A673 (cell line): ENCODE measurements around the gene IGF2BP1. TPM values are rescaled to one million over a fixed set of nuclear protein-coding genes. Genes with fewer than 3 reads are reported as not detected.
A peak's percentile ranks its signal among the peaks of the same experiment; 100 is the strongest.

Experiments
- BruUV-seq: library from RNA; stranded (reverse); fragments of 400-500 nt; replicated peaks from 2 replicates; lab custom pipeline; 2021; lab: Mats Ljungman, UMichigan
- CTCF ChIA-PET: fragments of 300-600 bp; sonication (Branson Sonifier 250); formaldehyde crosslinking; loops from one replicate; lab custom pipeline; 2022; ENCODE audit warnings: antibody characterized with exemption; lab: Charles Lee
- POLR2A ChIA-PET: fragments of 300-600 bp; sonication (Branson Sonifier 250); formaldehyde crosslinking; loops from one replicate; lab custom pipeline; 2022; ENCODE audit warnings: antibody characterized with exemption; ENCODE audit not compliant: low non-redundant PET; lab: Charles Lee
- DNase-seq: peaks from one replicate; pipeline ENCODE4 v3.0.0-alpha.2; 2015; ENCODE audit warnings: low spot score
- H3K27ac ChIP-seq: fragments of 200-600 bp; sonication (generic); 2 replicates; pipeline ENCODE4 v1.5.1; 2016; ENCODE audit warnings: mixed run types, low read depth, mild to moderate bottlenecking, mixed read lengths, antibody characterized with exemption, low read length; ENCODE audit not compliant: poor library complexity, severe bottlenecking
- H3K27me3 ChIP-seq: fragments of 200-600 bp; sonication (generic); replicated peaks from 2 replicates; pipeline ENCODE4 v1.6.1; 2017; ENCODE audit warnings: mixed run types, low read depth, mild to moderate bottlenecking, mixed read lengths, antibody characterized with exemption, low read length; ENCODE audit not compliant: insufficient read depth, poor library complexity
- H3K36me3 ChIP-seq: fragments of 200-600 bp; sonication (generic); 2 replicates; pipeline ENCODE4 v1.6.1; 2016; ENCODE audit warnings: mixed run types, mild to moderate bottlenecking, mixed read lengths, antibody characterized with exemption, low read length; ENCODE audit not compliant: insufficient read depth, poor library complexity, severe bottlenecking
- H3K4me1 ChIP-seq: fragments of 200-600 bp; sonication (generic); 2 replicates; pipeline ENCODE4 v1.6.1; 2017; ENCODE audit warnings: mixed run types, mild to moderate bottlenecking, mixed read lengths, antibody characterized with exemption, low read length; ENCODE audit not compliant: insufficient read depth, poor library complexity, severe bottlenecking
- H3K4me3 ChIP-seq: fragments of 200-600 bp; sonication (generic); 2 replicates; pipeline ENCODE4 v1.5.1; 2016; ENCODE audit warnings: low read depth, mixed run types, mild to moderate bottlenecking, mixed read lengths, low read length; ENCODE audit not compliant: poor library complexity, severe bottlenecking
- H3K9me3 ChIP-seq: fragments of 200-600 bp; sonication (generic); 2 replicates; pipeline ENCODE4 v1.6.1; 2016; ENCODE audit warnings: mixed run types, low read depth, mild to moderate bottlenecking, mixed read lengths, antibody characterized with exemption, low read length; ENCODE audit not compliant: poor library complexity, severe bottlenecking
- EZH2 ChIP-seq: fragments of 200-600 bp; sonication (generic); IDR thresholded peaks from 2 replicates; pipeline ENCODE4 v1.6.1; 2017; ENCODE audit warnings: borderline replicate concordance, low read depth, mild to moderate bottlenecking, mixed read lengths, antibody characterized with exemption, low read length; ENCODE audit not compliant: poor library complexity, severe bottlenecking
- intact Hi-C: fragments of 100-400 bp; cut with micrococcal nuclease; formaldehyde crosslinking; loops from one replicate; pipeline ENCODE4 v1.10.0; 2022; ENCODE audit not compliant: unreplicated experiment
- total RNA-seq: library from RNA; stranded (reverse); gene quantifications from 2 replicates; pipeline ENCODE4 v1.2.3, GENCODE V29; 2021
- TF ChIP-seq, protein P1 (sequence below): fragments of 300-800, 200-600 bp; sonication (generic); conservative IDR thresholded peaks from 2 replicates; pipeline ENCODE4 v1.5.1; 2017; ENCODE audit warnings: low read depth, mild to moderate bottlenecking, antibody characterized with exemption, low read length, moderate library complexity, mixed read lengths

Gene IGF2BP1
- total RNA-seq, 1 experiment from 2014 or later: 517 TPM

- DNase-seq: no peak
- BruUV-seq: no TSS peak
- H3K27ac ChIP-seq: no peak overlapping the region
- ChIA-PET POLR2A (no interaction called here), CTCF (no interaction called here)
- no peaks in the 10 kb centered on the region for H3K27me3 ChIP-seq
- H3K4me3 ChIP-seq: no peak overlapping the region
- no peaks in the 10 kb centered on the region for H3K9me3 ChIP-seq
- peaks cover 64% of the 10 kb centered on the region for H3K4me1 ChIP-seq
- intact Hi-C loops: loop anchor here (10.0 kb wide), 1 partner anchor 516 kb away; no protein-coding TSS in a partner anchor
- no peaks in the 10 kb centered on the region for H3K36me3 ChIP-seq
- TF ChIP-seq, protein P1, sequence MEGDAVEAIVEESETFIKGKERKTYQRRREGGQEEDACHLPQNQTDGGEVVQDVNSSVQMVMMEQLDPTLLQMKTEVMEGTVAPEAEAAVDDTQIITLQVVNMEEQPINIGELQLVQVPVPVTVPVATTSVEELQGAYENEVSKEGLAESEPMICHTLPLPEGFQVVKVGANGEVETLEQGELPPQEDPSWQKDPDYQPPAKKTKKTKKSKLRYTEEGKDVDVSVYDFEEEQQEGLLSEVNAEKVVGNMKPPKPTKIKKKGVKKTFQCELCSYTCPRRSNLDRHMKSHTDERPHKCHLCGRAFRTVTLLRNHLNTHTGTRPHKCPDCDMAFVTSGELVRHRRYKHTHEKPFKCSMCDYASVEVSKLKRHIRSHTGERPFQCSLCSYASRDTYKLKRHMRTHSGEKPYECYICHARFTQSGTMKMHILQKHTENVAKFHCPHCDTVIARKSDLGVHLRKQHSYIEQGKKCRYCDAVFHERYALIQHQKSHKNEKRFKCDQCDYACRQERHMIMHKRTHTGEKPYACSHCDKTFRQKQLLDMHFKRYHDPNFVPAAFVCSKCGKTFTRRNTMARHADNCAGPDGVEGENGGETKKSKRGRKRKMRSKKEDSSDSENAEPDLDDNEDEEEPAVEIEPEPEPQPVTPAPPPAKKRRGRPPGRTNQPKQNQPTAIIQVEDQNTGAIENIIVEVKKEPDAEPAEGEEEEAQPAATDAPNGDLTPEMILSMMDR: no peak
- no peak for TF ChIP-seq EZH2
Measured at GRCh38 chr17:48989100-48989499, 8.1 kb upstream of the IGF2BP1 start.

GRCh38 chr17:48990882-48991357 is 6.3 kb upstream of the IGF2BP1 start:
- H3K27ac ChIP-seq: peak overlapping the region; percentile 100
- no peaks in the 10 kb centered on the region for H3K9me3 ChIP-seq
- BruUV-seq: no TSS peak
- no peaks in the 10 kb centered on the region for H3K27me3 ChIP-seq
- TF ChIP-seq, protein P1: no peak
- no peak for TF ChIP-seq EZH2
- intact Hi-C loops: loop anchor here (5.0 kb wide), 1 partner anchor 269 kb away; the partner anchor contains the start of genes PRAC1 and PRAC2
- ChIA-PET CTCF (no interaction called here), POLR2A (interaction anchor here (0.8 kb wide), 1 partner anchor 47 kb away, joined by 3 read pairs; no protein-coding TSS in a partner anchor)
- H3K36me3 ChIP-seq: no peaks in the 10 kb centered on the region
- peak overlapping the region; percentile 33 for H3K4me3 ChIP-seq
- H3K4me1 ChIP-seq: peaks cover 65% of the 10 kb centered on the region
- peak; percentile 71 for DNase-seq

DNA sequence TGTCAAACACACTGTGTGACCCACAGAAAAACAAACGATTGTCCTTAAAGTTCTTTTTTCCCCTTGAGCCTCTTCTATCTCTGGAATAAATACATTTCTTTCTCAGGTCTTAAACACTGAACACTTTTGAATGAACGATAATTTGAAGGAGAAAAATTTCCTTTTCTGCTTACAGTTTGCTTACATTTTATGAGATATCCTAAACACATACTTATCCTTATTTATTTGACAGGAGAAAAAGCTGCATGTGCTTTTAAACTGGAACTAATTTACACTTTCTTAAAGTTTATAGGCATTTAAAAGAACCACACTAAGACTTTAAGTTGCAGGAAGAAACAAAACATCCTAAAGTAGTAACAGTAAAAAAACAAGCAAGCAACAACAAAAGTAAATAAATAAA is 4.7 kb upstream of the IGF2BP1 start:
- Histone ChIP-seq H3K36me3 (no peaks in the 10 kb centered on the region), H3K9me3 (no peaks in the 10 kb centered on the region), H3K27ac (peak overlapping the region; percentile 100), H3K4me1 (peaks cover 51% of the 10 kb centered on the region), H3K27me3 (no peaks in the 10 kb centered on the region), H3K4me3 (peak overlapping the region; percentile 17)
- no peak for TF ChIP-seq EZH2
- TF ChIP-seq, protein P1: no peak
- no peak for DNase-seq
- ChIA-PET POLR2A (no interaction called here), CTCF (interaction anchor here (1.1 kb wide), 1 partner anchor 23 kb away, joined by 3 read pairs; no protein-coding TSS in a partner anchor)
- BruUV-seq: no TSS peak
- intact Hi-C loops: loop anchor here (5.0 kb wide), 1 partner anchor 270 kb away; the partner anchor contains the start of genes PRAC1 and PRAC2
